Retinal pigment epithelial cell (primary cell): ENCODE results near the gene C14orf132.

ENCODE experiments used
- DNase-seq: peaks from one replicate; pipeline ENCODE4 v3.0.0-alpha.2; 2010; ENCODE audit warnings: low read depth
- H3K4me3 ChIP-seq: 2 replicates; pipeline ENCODE4 v1.5.1; 2011; ENCODE audit warnings: mild to moderate bottlenecking, low read length, control low read depth, moderate library complexity
- TF ChIP-seq, protein P1 (sequence below): conservative IDR thresholded peaks from 2 replicates; pipeline ENCODE4 v1.5.1; 2011; ENCODE audit warnings: low read depth, low read length, control low read depth, inconsistent platforms

The C14orf132 gene

GRCh38 chr14:96103560-96104460 is 64.6 kb downstream of the C14orf132 start:
- TF ChIP-seq, protein P1, sequence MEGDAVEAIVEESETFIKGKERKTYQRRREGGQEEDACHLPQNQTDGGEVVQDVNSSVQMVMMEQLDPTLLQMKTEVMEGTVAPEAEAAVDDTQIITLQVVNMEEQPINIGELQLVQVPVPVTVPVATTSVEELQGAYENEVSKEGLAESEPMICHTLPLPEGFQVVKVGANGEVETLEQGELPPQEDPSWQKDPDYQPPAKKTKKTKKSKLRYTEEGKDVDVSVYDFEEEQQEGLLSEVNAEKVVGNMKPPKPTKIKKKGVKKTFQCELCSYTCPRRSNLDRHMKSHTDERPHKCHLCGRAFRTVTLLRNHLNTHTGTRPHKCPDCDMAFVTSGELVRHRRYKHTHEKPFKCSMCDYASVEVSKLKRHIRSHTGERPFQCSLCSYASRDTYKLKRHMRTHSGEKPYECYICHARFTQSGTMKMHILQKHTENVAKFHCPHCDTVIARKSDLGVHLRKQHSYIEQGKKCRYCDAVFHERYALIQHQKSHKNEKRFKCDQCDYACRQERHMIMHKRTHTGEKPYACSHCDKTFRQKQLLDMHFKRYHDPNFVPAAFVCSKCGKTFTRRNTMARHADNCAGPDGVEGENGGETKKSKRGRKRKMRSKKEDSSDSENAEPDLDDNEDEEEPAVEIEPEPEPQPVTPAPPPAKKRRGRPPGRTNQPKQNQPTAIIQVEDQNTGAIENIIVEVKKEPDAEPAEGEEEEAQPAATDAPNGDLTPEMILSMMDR = no peak
- H3K4me3 ChIP-seq = no peak overlapping the region

DNA sequence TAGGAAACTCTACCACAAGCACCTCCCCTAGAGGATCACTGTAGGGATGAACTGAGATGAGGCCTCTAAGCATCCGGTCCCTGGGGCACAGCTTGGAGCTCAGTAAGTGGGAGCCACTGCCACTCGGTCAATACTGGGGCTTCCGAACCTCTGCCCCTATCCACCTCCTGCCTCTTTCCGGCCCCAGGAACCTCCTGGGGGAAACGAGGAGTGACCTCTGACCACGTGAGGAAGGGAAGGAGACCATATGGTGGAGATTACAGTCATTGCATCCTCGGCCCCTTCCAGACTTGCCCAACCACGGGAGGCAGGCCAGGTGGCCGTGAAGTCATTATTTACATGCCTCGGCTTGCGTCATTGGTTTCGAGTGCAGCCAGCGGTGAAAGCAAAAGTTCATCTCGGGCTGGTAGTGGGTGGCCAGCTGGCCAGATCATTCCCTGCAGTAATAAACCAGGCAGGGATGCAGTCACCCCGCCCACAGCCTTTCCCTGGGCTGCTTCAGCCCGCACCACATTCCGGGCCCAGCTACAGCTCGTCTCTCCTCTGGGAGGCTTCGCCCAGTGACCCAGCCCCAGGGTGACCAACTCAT is 65.4 kb downstream of the C14orf132 start:
- TF ChIP-seq, protein P1 = no peak
- no peak overlapping the region for H3K4me3 ChIP-seq
- no peak for DNase-seq

More at GRCh38 chr14:96103560-96104460, 64.6 kb downstream of the C14orf132 start:
- DNase-seq = no peak

- no peak overlapping the region for H3K4me3 ChIP-seq
- TF ChIP-seq, protein P1 = no peak
These were observed 66.1 kb downstream of the C14orf132 start for GRCh38 chr14:96105089-96105925.

GRCh38 chr14:96105926-96106441 is 66.8 kb downstream of the C14orf132 start:
- no peak overlapping the region for H3K4me3 ChIP-seq
- TF ChIP-seq, protein P1 = no peak
- DNase-seq = no peak

More at GRCh38 chr14:96105089-96105925, 66.1 kb downstream of the C14orf132 start:
- no peak for DNase-seq

- TF ChIP-seq, protein P1 = no peak
- DNase-seq = no peak
- H3K4me3 ChIP-seq = no peak overlapping the region
These were observed 67.7 kb downstream of the C14orf132 start for GRCh38 chr14:96106891-96107290.

- no peak for DNase-seq
- H3K4me3 ChIP-seq = no peak overlapping the region
- TF ChIP-seq, protein P1 = no peak
These were observed 69.1 kb downstream of the C14orf132 start for GRCh38 chr14:96108061-96108795.
